Esophagus squamous epithelium (tissue), 5 donors: ENCODE results near the gene PTPRG. TPM values are rescaled to one million over a fixed set of nuclear protein-coding genes. Genes with fewer than 3 reads are reported as not detected.

Experiments
- DNase-seq: peaks from one replicate; lab custom pipeline; 2025; lab: John Stamatoyannopoulos, UW
- H3K27ac ChIP-seq, 4 donors: fragments of 200-600 bp; sonication (generic); one replicate each; pipeline ENCODE4 v1.5.1; 2016 to 2019; ENCODE audit warnings: mild to moderate bottlenecking in 1 of 4
- H3K27me3 ChIP-seq, 4 donors: fragments of 200-600 bp; sonication (generic); 1 replicate in 3 of 4; 2 replicates in 1 of 4; pipeline versions ENCODE4 v1.5.1 to v1.6.0; 2017 to 2021; ENCODE audit warnings: antibody characterized with exemption in 1 of 4
- H3K36me3 ChIP-seq, 3 donors: fragments of 200-600 bp; sonication (generic); one replicate each; pipeline ENCODE4 v1.5.1; 2016 to 2019
- H3K4me1 ChIP-seq, 3 donors: fragments of 200-600 bp; sonication (generic); one replicate each; pipeline ENCODE4 v1.5.1; 2017 to 2019
- H3K4me3 ChIP-seq, 4 donors: fragments of 200-600 bp; sonication (generic); 1 replicate in 3 of 4; 2 replicates in 1 of 4; pipeline ENCODE4 v1.5.1; 2016 to 2019; ENCODE audit warnings: mild to moderate bottlenecking in 2 of 4, moderate library complexity in 1 of 4
- H3K9me3 ChIP-seq, 3 donors: fragments of 200-600 bp; sonication (generic); one replicate each; pipeline ENCODE4 v1.5.1; 2016 to 2019
- POLR2A ChIP-seq, 4 donors: fragments of 450-650 bp; IDR thresholded peaks; one replicate each; pipeline ENCODE4 v1.6.1; 2017; ENCODE audit warnings: antibody characterized with exemption in 4 of 4, mild to moderate bottlenecking in 4 of 4, moderate library complexity in 3 of 4
- WGBS, 2 donors: methylation state at CpG; one replicate each; pipeline ENCODE4 v1.1.5; 2018; 5-methylcytosine and 5-hydroxymethylcytosine counted together
- intact Hi-C: fragments of 100-400 bp; cut with DNase I; formaldehyde crosslinking; loops from one replicate; pipeline ENCODE4 v1.15.0; 2022
- total RNA-seq, 4 donors: library from RNA; depleted of rRNA; stranded (reverse); fragments of >200 nt; gene quantifications; one replicate each; pipeline ENCODE4 v1.1.0, GENCODE V29; 2016
- TF ChIP-seq, protein P1 (sequence below), 6 experiments: fragments of 450-650 bp in 4 of 6; fragments of 200-600 bp in 2 of 6; sonication (generic) in 2 of 6; IDR thresholded peaks; one replicate each; pipeline ENCODE4 v1.5.1; 2016 to 2019; ENCODE audit warnings: antibody characterized with exemption in 6 of 6, mild to moderate bottlenecking in 4 of 6, moderate library complexity in 4 of 6
- donor health status: DM: yes; HTN: yes; CAD: no.

Gene PTPRG
- total RNA-seq, 4 donors from 2014 or later = 3.7 to 42.2 (median 15.2) TPM

DNA sequence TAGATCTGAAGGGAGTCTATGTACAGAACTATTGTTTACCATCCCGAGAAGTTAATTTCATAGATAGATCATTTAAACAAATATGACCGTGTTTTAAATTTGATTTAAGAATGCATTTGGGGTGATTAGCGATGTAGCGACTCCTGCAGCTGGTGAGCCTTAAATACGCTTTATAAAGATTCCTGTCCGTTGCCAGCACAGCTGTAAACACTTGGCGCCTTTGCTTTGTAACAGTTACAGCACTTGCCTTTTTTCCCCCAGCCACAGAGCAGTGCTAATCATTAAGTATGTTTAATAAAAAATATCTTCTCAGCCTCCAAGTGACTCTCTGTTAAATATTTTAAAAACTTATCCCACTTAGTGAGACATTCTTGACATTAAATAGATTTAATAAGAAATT, 478.2 kb downstream of the PTPRG start:
- DNase-seq = no peak
- H3K27ac ChIP-seq = no peak overlapping the region
- H3K4me1 ChIP-seq = peaks cover 0 to 8% (median 0%) of the 10 kb centered on the region in 3 donors
- H3K36me3 ChIP-seq = no peaks in the 10 kb centered on the region
- TF ChIP-seq POLR2A (IDR thresholded peaks at IDR 0.05) = no peak
- TF ChIP-seq, protein P1, sequence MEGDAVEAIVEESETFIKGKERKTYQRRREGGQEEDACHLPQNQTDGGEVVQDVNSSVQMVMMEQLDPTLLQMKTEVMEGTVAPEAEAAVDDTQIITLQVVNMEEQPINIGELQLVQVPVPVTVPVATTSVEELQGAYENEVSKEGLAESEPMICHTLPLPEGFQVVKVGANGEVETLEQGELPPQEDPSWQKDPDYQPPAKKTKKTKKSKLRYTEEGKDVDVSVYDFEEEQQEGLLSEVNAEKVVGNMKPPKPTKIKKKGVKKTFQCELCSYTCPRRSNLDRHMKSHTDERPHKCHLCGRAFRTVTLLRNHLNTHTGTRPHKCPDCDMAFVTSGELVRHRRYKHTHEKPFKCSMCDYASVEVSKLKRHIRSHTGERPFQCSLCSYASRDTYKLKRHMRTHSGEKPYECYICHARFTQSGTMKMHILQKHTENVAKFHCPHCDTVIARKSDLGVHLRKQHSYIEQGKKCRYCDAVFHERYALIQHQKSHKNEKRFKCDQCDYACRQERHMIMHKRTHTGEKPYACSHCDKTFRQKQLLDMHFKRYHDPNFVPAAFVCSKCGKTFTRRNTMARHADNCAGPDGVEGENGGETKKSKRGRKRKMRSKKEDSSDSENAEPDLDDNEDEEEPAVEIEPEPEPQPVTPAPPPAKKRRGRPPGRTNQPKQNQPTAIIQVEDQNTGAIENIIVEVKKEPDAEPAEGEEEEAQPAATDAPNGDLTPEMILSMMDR (IDR thresholded peaks at IDR 0.05) = no peak
- H3K27me3 ChIP-seq = no peaks in the 10 kb centered on the region
- no peak overlapping the region for H3K4me3 ChIP-seq
- intact Hi-C loops = no loop called here
- 83 to 90% methylated on average over 7 of the region's 7 CpGs for WGBS, 2 donors
- H3K9me3 ChIP-seq = no peaks in the 10 kb centered on the region

DNA sequence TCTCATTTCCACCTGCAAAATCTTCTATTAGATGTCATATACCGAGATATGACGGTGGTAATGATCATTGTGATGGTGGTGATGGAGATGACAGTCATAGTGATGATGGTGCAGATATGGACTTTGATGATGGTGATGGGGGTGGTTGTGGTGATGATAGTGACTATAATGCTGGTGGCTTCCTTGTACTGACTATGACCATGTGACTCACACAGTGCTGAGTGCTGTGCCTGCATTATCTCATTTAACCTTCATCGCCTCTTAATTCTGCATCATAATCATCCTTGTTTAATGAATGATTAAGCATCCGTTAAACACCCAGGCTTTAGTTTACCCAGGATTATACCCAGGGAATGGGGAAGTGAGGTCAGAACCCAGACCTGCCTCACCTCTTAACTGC, 480.3 kb downstream of the PTPRG start:
- Histone ChIP-seq H3K27ac (no peak overlapping the region), H3K36me3 (no peaks in the 10 kb centered on the region), H3K4me3 (no peak overlapping the region), H3K27me3 (no peaks in the 10 kb centered on the region), H3K9me3 (no peaks in the 10 kb centered on the region), H3K4me1 (peaks cover 0 to 8% (median 0%) of the 10 kb centered on the region in 3 donors)
- TF ChIP-seq, protein P1 (IDR thresholded peaks at IDR 0.05) = no peak
- no peak for TF ChIP-seq POLR2A (IDR thresholded peaks at IDR 0.05)
- WGBS, 2 donors = 68 to 76% methylated on average over 4 of the region's 4 CpGs
- intact Hi-C loops = no loop called here
- no peak for DNase-seq

DNA sequence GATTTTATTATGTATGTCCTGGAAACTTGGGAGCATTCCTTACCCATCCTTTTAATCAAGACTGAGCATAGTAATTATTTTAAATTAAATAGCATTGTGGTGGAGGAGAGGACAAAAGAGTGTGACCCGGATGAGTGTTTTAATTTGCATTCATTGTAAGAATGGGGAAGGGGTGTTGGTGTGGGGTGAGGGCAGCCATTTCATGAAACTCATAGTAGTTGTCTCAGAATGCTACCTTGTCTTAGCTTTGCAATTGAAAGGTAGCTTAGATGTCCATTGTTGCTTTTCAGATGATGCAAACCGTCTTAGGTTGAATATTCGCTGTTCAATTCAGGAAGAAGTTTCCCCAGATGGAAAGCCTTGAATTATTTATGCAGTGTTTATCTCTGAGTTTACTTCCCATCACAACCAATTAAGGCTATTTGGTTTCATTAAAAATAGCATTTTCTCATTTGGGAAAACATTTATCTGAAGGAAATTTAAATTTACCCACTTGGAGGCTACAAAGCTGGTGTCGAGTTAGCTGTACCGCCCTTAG, 483.6 kb downstream of the PTPRG start:
- Histone ChIP-seq H3K36me3 (no peaks in the 10 kb centered on the region), H3K4me3 (no peak overlapping the region), H3K27me3 (no peaks in the 10 kb centered on the region), H3K9me3 (no peaks in the 10 kb centered on the region), H3K27ac (no peak overlapping the region), H3K4me1 (no peaks in the 10 kb centered on the region)
- 78 to 81% methylated on average over 5 of the region's 5 CpGs for WGBS, 2 donors
- DNase-seq = no peak
- TF ChIP-seq POLR2A (IDR thresholded peaks at IDR 0.05) = no peak
- TF ChIP-seq, protein P1 (IDR thresholded peaks at IDR 0.05) = no peak
- intact Hi-C loops = no loop called here

DNA sequence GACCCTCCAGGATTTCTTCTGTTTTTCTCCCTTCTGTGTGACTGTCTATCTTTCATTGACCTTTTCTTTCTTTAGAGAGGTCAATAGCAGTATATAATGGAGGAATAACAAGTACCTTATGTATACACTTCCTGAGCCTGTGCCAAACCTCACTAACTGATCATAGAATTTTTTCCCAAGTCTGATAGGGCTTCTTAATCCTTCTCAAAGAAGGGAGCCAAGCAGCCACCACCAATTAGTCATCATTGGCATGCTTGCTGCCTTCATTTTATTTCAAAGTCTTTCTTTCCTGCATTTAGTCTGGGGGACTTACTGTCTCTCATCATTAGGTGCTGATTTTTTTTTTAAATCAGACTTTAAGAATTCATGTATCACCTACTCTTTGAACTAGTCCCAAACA, 485.0 kb downstream of the PTPRG start:
- intact Hi-C loops = no loop called here
- H3K4me1 ChIP-seq = no peaks in the 10 kb centered on the region
- H3K4me3 ChIP-seq = no peak overlapping the region
- no peak overlapping the region for H3K27ac ChIP-seq
- TF ChIP-seq, protein P1 (IDR thresholded peaks at IDR 0.05) = no peak
- no peak for TF ChIP-seq POLR2A (IDR thresholded peaks at IDR 0.05)
- no peaks in the 10 kb centered on the region for H3K9me3 ChIP-seq
- no peaks in the 10 kb centered on the region for H3K36me3 ChIP-seq
- DNase-seq = no peak
- H3K27me3 ChIP-seq = no peaks in the 10 kb centered on the region

DNA sequence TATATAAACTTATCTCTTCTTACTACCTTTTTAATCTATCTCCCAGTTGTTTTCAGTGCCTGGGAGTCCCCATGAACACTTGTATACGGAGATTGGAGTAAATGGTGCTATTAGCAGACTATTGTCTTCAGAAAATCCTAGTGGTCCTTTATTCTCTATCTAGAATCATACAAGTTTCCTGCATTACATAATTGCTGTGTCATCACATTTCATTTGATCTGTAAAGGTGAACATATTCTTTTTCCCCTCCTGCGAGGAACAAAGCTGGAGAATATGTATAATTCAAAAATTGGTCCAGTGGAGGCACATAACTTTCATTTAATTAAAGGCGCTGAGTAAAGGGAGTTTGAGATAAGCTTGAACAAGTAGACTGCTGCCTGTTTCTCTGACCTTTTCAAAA, 487.2 kb downstream of the PTPRG start:
- H3K4me1 ChIP-seq = no peaks in the 10 kb centered on the region
- TF ChIP-seq POLR2A (IDR thresholded peaks at IDR 0.05) = no peak
- TF ChIP-seq, protein P1 (IDR thresholded peaks at IDR 0.05) = no peak
- H3K27me3 ChIP-seq = no peaks in the 10 kb centered on the region
- intact Hi-C loops = no loop called here
- no peak overlapping the region for H3K4me3 ChIP-seq
- H3K36me3 ChIP-seq = no peaks in the 10 kb centered on the region
- H3K9me3 ChIP-seq = no peaks in the 10 kb centered on the region
- no peak for DNase-seq
- H3K27ac ChIP-seq = no peak overlapping the region
- WGBS, 2 donors = 80 to 91% methylated on average over 3 of the region's 3 CpGs
